GM19324 (cell line): Measurements from ENCODE around the gene ZNF48.

Experiments
- ATAC-seq: cut with Tn5 transposase; IDR thresholded peaks from one replicate; pipeline ENCODE4 v1.9.1; 2021; ENCODE audit warnings: mild to moderate bottlenecking, moderate library complexity; ENCODE audit not compliant: unreplicated experiment, low FRiP score

Gene ZNF48

DNA sequence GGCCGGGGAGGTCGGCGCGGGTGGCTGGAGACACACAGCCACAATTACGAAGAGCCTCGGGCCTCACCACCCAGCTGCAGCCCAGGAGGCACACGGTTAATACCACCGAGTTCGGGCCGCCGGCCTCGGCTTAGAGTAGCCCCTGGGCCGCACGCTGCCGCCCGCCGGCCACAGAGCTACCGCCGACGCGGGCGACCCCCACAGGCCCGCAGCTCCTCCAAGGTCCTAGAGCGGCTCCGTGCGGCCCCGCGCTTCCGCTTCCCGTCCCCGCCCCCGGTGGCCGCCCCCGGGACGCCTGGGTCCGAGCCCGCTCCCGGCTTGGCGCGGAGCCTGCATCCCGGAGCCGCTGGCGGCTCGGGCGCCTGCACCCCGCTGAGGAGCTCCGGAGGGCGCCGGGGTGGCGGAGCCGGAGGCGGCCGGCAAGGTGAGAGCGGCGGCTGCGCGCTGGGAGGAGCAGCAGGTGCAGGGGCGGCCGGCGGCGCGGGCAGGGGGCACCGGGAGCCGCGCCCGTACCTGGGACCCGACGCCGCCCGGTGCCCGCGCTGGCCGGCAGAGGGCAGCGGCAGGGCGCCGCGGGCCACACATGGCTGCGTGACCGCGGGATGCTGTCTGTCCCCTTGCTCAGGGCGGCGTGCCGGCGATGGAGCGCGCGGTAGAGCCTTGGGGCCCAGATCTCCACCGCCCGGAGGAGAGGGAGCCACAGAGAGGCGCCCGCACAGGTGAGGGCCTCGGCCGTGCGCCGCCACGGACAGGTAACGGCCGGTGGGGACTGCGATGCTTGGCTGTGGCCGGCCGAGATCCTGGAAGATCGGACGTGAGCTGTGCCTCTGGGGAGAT, at the start of gene ZNF48:
TSS of gene ZNF48 (plus strand) at position 266 of the 837 bp plus-strand sequence. CDS start at position 641, 375 bp downstream.
- peak; percentile 71 for ATAC-seq

DNA sequence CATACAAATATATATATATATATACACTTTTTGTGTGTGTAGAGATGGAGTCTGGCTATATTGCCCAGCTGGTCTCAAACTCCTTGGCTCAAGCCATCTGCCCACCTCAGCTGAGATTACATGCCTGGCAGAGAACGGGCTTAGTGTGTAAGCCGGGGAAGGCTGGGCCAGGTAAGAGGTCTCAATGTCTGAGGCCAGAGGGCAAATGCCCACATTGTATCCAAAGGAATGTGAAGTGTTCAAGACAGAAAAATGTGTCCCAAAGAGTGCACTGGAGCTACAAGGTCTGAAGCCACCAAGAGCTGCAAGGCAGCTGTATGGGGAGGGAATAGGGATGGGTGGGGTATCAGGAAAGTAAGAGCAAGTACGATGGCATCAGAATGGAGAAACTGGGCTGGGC, 48.9 kb upstream of the ZNF48 start:
- no peak for ATAC-seq

GRCh38 chr16:30348113-30348512, 47.1 kb upstream of the ZNF48 start:
- no peak for ATAC-seq

- no peak for ATAC-seq
Observed at GRCh38 chr16:30348929-30349328, 46.3 kb upstream of the ZNF48 start.

DNA sequence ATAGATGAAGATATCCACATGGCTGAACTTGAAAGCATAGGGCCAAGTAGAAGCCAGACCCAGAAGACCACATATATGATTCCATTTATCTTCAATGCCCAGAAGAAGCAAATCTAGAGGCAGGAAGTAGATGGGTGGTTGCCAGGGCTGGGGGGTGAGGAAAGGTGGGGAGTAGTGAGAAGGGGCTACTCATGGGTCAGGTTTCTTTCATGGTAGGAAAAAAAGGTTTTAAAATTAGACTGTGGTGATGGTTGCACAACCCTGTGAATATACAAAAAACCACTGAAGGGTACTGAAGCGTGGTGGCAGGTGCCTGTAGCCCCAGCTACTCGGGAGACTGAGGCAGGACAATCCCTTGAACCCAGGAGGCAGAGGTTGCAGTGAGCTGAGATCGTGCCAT, 45.5 kb upstream of the ZNF48 start:
- ATAC-seq: no peak

- peak; percentile 36 for ATAC-seq
Observed at GRCh38 chr16:30350134-30350871, 44.9 kb upstream of the ZNF48 start.

DNA sequence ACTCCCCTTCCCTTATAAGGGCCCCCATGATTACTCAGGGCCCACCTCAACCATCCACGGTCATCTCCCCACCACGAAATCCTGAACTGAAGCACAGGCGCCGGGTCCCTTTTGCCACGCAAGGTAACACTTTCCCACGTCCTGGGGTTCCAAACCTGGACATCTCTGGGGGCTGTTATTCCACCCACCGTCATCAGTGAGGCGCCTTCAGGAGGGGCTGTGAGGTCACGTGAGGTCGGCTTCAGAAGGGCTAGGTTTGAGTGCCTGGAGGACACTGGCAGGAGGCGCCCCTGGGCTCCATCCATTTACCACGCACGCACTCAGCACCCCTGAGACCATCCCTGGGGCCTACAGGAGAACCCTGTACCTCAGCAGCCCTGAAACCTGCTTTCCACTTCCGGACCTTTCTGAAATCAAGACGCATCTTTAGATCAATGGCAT, 44.2 kb upstream of the ZNF48 start:
- no peak for ATAC-seq

DNA sequence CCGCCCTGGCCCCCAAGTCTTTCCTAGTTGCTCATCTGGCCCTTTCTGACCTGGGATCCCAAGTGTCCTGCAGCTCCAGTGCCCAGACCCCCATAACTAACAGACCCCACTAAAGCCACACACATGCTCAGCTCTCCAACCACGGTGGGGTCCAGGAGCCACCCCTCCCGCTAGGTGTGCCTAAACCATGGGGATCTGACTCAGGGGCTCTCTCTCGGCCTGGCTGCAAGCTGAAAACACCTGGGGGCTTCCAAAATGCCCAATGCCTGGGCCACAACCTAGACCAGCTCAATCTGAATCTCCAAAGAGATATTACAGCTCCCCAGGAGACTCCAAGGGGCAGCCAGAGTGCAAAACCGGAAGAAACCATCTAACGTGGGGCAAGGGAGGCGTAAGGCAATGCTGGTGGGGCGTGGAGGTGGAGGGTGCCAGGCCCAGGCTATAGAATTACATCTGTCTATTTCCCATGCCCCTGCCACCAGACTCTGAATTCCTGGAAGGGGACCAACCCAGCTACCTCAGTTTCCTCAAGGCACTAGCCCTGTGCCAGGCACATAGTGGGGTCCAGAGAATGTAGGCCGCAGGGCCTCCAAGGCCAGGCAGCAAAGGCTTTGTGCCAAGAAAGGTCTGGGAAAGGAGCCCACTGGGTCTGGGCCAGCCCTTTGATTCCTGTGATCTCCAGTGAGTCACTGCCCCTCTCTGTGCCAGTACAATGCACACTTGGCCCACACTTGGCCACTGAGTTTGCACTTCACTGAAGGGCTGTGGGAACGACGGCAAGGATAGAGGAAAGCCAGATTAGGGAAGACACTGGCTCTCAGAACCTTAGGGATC, 43.4 kb upstream of the ZNF48 start:
- no peak for ATAC-seq

DNA sequence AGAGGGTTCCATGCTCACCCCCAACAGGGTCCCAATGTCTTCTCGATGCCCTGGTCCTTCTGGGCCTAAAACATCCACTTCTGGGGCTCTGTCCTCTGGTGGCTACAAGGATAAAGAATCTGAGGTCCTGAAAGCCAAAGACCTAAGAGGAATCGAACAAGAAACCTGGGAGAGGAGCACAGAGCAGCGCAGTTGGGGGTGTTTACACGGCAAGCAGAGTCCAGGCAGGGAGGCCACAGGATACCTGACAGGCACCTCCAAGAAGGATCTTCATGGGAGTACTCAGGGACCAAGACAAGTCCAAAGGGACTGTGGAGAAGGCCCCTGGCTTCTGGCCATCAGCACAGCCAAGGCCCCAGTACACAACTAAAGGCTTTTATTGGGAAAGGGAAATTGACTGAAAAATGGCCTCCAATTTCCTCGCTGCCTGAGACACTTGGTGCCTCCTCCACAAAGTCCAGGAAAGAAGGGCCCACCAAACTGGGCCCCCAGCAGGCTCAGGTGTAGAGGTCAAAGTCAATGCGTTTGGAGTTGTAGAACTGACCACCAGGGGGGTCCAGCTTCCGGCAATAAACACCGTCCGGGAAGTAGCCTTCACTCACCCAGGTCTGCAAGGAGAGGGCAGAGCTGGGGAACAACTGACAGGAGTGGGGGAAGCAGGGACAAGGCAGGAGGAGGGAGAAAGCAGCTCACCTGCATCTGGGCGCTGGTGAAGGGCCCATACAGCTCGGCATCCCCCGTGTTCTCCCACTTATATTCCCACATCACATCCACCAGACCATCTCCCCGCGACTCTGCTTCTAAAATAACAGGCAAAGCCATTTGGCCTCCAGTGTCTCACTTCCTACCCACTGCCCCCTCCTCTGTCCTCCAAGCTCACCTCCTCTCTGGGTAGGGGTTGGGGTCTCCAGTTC, 42.5 kb upstream of the ZNF48 start:
- no peak for ATAC-seq

DNA sequence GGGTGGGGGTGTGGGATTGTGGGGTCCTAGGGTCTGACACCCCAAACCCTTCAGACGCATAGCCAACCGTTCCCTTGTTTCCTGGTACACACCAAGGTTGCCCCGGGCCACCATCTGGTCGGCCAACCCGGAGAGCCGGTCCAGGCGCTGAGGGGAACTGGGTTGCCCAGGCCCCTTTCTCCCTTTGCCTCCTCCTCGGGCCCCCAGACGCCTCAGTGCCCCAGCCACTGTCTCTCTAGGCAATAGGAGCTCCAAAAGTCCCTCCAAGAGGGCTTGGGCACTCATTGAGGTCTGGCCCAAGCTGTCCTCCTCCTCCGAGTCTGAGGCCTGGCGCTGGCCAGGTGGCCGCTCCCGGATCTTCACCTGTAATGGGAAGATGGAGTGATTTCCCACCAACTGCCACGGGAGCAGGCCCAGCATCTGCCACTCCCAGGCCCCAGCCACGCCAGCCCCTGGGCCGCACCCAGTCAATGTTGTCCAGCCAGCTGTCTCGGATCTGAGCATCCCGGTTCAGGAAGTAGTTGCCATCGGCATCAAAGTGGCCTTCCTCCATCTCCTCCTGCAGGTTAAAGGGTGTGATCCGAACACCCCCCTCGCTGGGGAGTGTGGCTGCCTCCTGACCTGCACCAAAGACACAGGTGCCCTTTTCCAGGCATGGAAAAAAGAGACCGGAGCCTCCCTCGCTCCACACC, 41.6 kb upstream of the ZNF48 start:
- no peak for ATAC-seq

DNA sequence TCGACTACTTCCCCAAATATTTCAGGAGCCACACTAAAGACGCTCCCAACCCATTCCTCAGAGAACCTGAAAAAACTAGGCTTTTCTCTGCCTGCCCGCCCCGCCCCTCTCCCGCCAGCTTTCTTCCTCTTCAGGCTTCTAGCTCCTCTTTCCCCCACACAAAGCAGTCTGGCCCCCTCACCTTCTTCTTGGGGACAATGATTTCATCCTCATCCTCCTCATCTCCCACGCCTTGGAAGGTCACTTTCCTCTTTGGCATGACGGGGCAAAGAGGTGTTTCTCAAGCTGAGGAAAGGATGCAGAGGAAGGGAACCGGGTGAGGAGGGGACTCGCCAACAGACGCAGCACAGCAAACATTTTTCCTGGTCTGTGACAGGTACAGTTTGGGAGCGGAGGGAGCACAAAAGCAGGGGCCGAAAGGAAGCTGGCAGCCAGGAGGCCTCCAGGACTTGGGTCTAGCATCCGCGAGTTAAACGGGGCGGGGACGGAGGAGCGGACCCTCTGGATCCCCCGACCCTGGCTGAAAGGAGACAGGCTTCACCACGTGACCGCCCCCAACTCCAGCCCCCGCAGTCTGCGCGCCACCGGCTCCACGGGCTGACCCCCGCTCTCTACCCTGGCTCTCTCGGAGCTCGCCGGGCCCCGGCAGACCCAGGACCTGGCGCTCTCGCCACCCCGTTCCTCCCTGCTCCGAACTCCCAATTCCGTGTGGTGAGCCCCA, 40.6 kb upstream of the ZNF48 start:
- no peak for ATAC-seq

GRCh38 chr16:30355144-30355953, 39.9 kb upstream of the ZNF48 start, which contains the start of gene CD2BP2:
Gene CD2BP2 (minus strand): TSS chr16:30355308. CDS start chr16:30354681, 627 bp downstream.
- ATAC-seq: peak; percentile 77

GRCh38 chr16:30355954-30356308, 39.3 kb upstream of the ZNF48 start:
- ATAC-seq: no peak

GRCh38 chr16:30356401-30357084, 38.7 kb upstream of the ZNF48 start:
- ATAC-seq: no peak

DNA sequence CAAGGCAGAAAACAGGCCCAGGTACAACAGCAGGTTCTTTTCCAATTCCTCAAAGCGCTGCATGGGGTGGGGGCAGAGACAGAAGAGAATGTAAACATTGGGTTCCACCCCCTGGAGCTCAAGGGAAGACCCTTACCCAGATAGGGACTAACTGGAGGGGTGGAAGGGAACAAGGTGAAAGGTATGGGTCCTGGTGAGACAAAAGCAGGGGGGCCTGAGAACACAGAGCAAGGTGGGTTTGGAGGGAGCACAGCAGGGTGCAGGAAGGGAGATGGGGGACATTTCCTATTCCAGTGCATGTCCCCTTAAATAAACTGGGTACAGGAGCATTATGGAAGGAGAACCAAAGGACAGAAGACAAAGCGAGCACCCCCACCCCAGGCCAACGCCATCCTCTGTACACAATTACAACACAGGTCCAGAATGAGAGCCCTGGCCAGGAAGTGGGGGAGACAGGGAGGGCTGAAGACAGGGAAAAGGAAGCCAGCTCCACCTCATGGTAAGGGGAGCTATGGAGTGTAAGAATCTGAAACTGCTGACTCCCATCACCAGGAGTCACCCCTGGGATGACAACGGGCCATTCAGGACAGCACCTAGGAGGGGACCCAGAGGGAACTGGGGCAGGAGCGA, 38.0 kb upstream of the ZNF48 start:
- no peak for ATAC-seq

DNA sequence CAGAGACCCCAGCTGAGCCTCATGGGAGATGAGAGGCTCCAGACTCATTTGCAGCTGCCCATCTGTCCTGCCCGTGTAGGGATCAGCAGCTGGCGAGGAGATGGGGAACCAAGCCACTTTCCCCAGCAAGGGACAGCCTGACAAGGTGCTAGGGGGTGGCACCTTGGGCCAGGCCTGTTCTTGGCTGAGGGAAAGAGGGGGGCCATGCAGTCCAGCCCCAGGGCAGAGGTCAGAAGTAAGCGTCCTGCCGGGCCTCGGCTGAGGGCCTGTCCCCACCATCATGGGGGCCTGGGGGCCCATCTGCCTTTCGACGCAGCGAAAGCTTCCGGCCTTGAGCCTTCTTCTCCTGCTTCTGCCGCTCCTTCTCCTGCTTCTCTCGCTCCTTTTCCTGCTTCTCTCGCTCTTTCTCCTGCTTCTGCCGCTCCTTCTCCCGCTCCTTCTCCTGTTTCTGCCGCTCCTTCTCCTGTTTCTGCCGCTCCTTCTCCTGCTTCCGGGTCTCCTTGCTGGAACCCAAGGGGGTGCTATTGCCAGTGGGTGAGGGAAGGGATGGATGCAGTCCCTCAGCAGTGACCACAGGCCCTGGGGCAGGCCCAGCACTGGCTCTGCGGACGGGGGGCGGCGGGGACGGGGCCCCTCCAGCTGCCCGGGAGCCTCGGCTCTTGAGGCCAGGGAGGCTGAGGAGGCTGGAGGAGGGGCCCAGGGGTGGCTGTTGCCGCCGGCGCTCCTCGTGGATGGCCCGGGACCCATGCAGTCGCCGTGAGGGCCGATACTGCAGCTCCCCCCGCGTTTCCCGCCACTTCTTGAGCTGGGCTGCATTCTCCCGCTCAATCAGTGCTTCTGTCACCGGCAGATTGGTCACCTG, 37.3 kb upstream of the ZNF48 start:
- ATAC-seq: no peak
